Gastrocnemius medialis (tissue), 4 donors: ENCODE measurements around the gene TMEM181.

Experiments used
- POLR2A ChIP-seq, 2 donors: fragments of 450-650 bp; IDR thresholded peaks; one replicate each; pipeline ENCODE4 v1.6.1; 2017; ENCODE audit warnings: antibody characterized with exemption in 2 of 2, mild to moderate bottlenecking in 2 of 2, moderate library complexity in 2 of 2
- TF ChIP-seq, protein P1 (sequence below), 5 experiments: fragments of 450-650 bp in 3 of 5; fragments of 200-600 bp in 2 of 5; sonication (generic) in 2 of 5; IDR thresholded peaks in 4 of 5; conservative IDR thresholded peaks in 1 of 5; 1 replicate in 4 of 5; 2 replicates in 1 of 5; pipeline ENCODE4 v1.5.1; 2016 to 2019; ENCODE audit warnings: antibody characterized with exemption in 5 of 5, mild to moderate bottlenecking in 3 of 5, moderate library complexity in 3 of 5

DNA sequence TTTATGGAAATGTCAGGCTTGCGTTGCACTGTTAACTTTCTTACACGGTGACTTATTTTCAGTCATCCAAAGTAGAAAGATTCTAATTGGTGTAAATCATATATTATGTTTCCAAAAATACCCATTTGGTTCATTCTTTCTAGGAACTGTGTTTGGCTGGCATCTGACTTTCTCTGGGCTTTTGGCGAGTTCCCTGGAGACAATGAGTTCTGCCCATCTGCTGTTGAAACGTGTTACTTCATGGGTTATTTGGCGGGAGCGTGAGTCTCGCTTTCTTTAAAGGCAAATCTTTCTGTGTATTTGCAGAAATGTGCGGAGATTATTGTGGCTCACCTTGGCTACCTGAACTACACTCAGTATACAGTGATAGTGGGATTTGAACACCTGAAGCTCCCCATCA is 29.5 kb downstream of the TMEM181 start:
- TF ChIP-seq, protein P1, sequence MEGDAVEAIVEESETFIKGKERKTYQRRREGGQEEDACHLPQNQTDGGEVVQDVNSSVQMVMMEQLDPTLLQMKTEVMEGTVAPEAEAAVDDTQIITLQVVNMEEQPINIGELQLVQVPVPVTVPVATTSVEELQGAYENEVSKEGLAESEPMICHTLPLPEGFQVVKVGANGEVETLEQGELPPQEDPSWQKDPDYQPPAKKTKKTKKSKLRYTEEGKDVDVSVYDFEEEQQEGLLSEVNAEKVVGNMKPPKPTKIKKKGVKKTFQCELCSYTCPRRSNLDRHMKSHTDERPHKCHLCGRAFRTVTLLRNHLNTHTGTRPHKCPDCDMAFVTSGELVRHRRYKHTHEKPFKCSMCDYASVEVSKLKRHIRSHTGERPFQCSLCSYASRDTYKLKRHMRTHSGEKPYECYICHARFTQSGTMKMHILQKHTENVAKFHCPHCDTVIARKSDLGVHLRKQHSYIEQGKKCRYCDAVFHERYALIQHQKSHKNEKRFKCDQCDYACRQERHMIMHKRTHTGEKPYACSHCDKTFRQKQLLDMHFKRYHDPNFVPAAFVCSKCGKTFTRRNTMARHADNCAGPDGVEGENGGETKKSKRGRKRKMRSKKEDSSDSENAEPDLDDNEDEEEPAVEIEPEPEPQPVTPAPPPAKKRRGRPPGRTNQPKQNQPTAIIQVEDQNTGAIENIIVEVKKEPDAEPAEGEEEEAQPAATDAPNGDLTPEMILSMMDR (IDR thresholded peaks at IDR 0.05 in 4 of 5, conservative IDR thresholded peaks at IDR 0.05 in 1 of 5), result no peak
- no peak for TF ChIP-seq POLR2A (IDR thresholded peaks at IDR 0.05)
